Measurements from ENCODE around the gene HSF2. TPM values are rescaled to one million over a fixed set of nuclear protein-coding genes. Genes with fewer than 3 reads are reported as not detected.

HSF2 gene
- total and polyA plus RNA-seq, 12 donors = 14.6 to 64.4 (median 19.5) TPM

GRCh38 chr6:122482750-122483080 is 83.3 kb downstream of the HSF2 start:
- Histone ChIP-seq H3K4me3 (no peak overlapping the region), H3K36me3 (replicated peaks in 1 of 2) (no peaks in the 10 kb centered on the region), H3K9me3 (replicated peaks in 1 of 3) (no peaks in the 10 kb centered on the region), H3K27me3 (no peaks in the 10 kb centered on the region), H3K4me1 (replicated peaks in 1 of 2) (no peaks in the 10 kb centered on the region), H3K27ac (no peak overlapping the region)
- intact Hi-C loops (cut with DNase I) = no loop called here
- no peak for DNase-seq
- 69 to 86% (median 78%) methylated on average over 7 of the region's 7 CpGs for WGBS, 4 donors
- TF ChIP-seq CTCF (IDR thresholded peaks at IDR 0.05) (no peak), POLR2A (IDR thresholded peaks at IDR 0.05) (no peak)

Small RNAs within 50 kb of the gene (small RNA-seq; reads per million reads assigned to genes)
- gene Z99129.1 = 0 reads per million in 2 donors

Other genes with a start within 250 kb of the HSF2 start
- 100 to 1,000 TPM; 226 to 342 (median 266) TPM for gene SERINC1, start 72.2 kb downstream of the HSF2 start, total RNA-seq
- 100 to 1,000 TPM in 1 of 3 donors, 10 to 100 TPM in 2; 68.0 to 455 (median 74.7) TPM for gene SERINC1, start 72.2 kb downstream of the HSF2 start, polyA plus RNA-seq
- 1 to 10 TPM in 8 of 9 donors, under 1 TPM in 1; 0.48 to 6.2 (median 2.1) TPM for gene PKIB, start 210.8 kb downstream of the HSF2 start, total RNA-seq
- gene PKIB, start 210.8 kb downstream of the HSF2 start, polyA plus RNA-seq = 1 to 10 TPM; 2.4 to 4.3 (median 2.7) TPM